GM12801 (cell line): ENCODE data around the gene GPRC5B.

Source experiments
- CTCF ChIP-seq: IDR thresholded peaks from one replicate; pipeline ENCODE4 v1.5.1; 2011; ENCODE audit warnings: control low read depth; ENCODE audit not compliant: insufficient read length; ENCODE audit errors: extremely low read depth

GPRC5B gene

DNA sequence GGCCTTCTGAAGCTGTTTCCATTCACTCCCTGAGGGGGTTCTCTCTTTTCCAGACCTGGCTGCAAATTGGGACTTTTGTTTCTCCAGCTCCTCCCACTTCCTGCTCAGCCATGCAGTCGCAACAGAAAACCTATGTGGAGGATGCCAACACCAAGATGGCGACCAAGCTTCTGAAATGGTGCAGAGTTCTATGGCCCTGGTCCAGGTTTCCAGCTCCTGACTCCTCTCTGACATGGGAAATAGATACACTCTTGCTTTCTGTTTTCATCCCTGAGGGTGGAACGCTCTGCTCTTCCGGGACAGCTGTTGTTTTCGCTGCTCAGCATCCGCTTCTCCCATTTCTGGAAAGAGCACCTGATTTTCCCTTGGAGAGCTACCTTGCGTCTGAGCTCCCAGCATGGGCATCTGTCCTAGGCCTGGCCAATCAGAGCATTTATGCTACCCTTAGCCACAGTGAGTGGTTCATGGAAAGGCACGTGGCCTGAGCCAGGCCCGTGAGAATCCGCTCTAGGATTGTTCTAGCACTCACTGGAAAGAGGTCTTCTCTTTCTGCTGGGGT is 8.1 kb downstream of the GPRC5B start:
- TF ChIP-seq CTCF: no peak

- TF ChIP-seq CTCF: no peak
These were observed 8.7 kb downstream of the GPRC5B start for GRCh38 chr16:19875900-19876299.

DNA sequence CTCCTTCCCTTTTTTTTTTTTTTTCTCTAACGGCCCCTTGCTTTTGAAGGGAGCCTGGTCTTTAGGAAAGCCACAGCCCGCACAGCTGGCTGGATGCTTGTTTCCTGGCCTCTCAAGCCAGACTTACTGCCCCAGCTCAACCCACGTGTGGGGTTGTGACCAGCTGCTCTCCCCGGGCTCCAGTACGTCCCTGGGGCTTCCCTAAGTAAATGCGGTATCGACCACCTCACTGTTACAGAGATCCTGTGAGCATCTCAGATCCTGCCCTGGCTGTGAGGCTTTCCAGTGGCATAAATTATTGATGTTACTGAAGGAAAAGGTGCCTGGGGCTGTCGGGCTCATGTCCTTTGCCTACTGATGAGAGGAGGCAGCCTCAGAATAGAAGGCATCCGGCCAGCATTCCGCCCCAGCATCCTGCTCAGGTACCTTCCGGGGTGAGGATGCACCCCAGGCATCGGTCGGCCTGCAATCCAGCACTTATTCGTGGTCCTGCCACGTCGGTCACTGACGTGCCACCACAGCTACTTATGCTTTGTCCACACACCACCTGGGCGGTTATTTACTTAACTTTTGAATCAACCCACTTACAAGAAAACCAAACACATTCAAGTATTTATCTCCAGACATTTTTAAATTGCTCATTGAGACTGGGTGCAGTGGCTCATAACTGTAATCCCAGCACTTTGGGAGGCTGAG is 9.6 kb downstream of the GPRC5B start:
- TF ChIP-seq CTCF: no peak

DNA sequence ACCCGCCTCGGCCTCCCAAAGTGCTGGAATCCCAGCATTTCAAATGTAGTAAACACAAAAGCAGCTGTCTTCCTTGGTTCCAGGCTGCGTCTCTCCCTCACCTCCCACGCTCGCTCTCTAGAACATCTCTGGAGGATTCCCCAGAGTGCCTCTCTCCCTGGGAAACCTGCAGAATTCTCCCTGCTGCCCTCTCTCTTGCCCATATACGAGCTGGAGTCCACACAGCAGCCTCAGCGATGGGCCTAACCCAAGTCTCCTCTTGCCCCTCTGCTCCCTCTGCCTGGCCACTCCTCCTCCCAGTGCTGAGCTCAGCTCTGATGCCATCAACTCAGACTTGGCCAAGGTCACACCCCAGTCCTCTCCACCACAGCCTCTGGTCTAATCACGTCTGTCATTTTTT is 10.6 kb downstream of the GPRC5B start:
- TF ChIP-seq CTCF: no peak

DNA sequence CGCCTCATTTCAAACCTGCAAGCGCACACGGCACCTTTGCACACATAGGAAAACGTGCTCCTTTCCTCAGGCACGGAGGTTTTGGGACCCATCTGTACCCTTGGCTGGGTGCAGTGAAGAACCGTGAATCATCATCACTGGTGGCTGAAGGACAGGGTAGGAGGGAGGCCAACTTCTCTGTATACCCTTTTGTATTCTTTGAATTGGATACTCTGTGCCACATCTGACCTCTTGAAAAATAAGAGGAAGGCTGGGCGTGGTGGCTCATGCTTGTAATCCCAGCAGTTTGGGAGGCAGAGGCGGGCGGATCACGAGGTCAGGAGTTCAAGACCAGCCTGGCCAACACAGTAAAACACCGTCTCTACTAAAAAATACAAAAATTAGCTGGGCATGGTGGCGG is 11.7 kb downstream of the GPRC5B start:
- no peak for TF ChIP-seq CTCF

DNA sequence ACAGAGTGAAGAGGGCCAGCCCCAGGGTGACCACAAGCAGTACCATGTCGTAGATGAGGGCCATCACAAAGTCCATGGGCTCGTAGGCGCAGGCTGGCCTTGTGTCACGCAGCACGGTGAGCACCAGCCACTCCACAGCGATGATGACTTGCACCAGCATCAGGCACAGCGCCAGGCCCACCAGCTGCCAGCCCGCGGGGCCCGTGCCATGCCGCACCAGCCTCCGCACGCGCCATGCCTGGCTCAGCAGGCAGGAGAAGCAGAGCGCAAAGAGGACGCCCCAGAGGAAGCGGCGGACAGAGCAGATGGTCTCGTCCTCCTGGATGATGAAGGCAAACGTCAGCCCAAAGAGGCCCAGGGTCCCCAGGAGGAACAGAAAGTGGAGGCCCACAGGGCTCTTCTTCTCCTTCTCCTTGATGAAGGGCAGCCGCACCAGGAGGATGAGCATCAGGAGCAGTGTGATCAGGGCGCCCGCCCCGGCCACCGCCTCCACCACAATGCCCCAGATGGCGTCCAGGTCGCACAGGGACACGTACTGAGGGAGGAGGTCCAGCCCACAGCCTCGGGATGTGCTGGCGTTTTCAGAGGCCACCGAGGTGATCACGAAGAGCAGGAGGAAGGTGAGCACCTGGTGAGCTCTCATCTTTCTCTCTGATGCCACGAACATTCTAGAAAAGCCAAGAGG is 12.3 kb downstream of the GPRC5B start:
- no peak for TF ChIP-seq CTCF

DNA sequence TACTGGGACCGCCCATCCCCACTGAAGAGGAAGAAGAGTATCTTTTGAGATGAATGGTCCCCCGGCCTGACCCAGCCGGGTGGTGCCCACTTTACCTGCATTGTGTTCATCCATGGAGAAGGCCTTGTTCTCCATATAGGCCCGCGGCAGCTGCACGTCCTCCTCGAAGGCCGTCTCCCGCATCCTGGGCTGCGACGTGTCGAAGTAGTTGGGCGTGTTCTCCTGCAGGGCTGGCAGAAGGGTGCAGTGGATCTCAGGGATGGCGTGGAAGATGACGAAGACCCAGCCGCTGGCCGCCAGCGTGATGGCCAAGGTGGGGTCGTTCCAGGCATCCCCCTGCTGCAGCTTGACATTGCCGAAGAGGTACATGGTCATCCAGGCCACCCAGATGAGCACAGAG is 12.9 kb downstream of the GPRC5B start:
- no peak for TF ChIP-seq CTCF
